Neutrophil (primary cell): ENCODE data around the gene GFOD2.
A peak's percentile ranks its signal among the peaks of the same experiment; 100 is the strongest.

ENCODE experiments used
- H3K27ac ChIP-seq: fragments of 200-600 bp; sonication (generic); 2 replicates; pipeline ENCODE4 v1.5.1; 2016; ENCODE audit warnings: mild to moderate bottlenecking, moderate library complexity
- H3K27me3 ChIP-seq: fragments of 200-600 bp; sonication (generic); 2 replicates; pipeline ENCODE4 v1.6.0; 2016; ENCODE audit warnings: mild to moderate bottlenecking
- H3K36me3 ChIP-seq: fragments of 200-600 bp; sonication (generic); 2 replicates; pipeline ENCODE4 v1.5.1; 2017
- H3K4me1 ChIP-seq, 2 experiments: fragments of 200-600 bp in 1 of 2; sonication (generic) in 1 of 2; 1 replicate in 1 of 2; 2 replicates in 1 of 2; pipeline versions ENCODE4 v1.5.1 to v1.6.1; 2013 to 2016; ENCODE audit warnings: low read depth in 1 of 2, low read length in 1 of 2, mild to moderate bottlenecking in 1 of 2, moderate library complexity in 1 of 2; ENCODE audit not compliant: control insufficient read depth in 1 of 2, insufficient read depth in 1 of 2
- H3K4me3 ChIP-seq, 2 experiments: fragments of 200-600 bp in 1 of 2; sonication (generic) in 1 of 2; 1 replicate in 1 of 2; 2 replicates in 1 of 2; pipeline ENCODE4 v1.5.1; 2013 to 2016; ENCODE audit warnings: low read depth in 1 of 2, low read length in 1 of 2, mild to moderate bottlenecking in 1 of 2, moderate library complexity in 1 of 2
- H3K9me3 ChIP-seq: fragments of 200-600 bp; sonication (generic); 2 replicates; pipeline ENCODE4 v1.5.1; 2016
- CTCF ChIP-seq: fragments of 200-600 bp; sonication (generic); IDR thresholded peaks from 2 replicates; pipeline ENCODE4 v1.5.1; 2016; ENCODE audit warnings: antibody characterized with exemption

Gene GFOD2

GRCh38 chr16:67703626-67704025 lies 15.5 kb downstream of the GFOD2 start:
- H3K9me3 ChIP-seq, result no peaks in the 10 kb centered on the region
- H3K27me3 ChIP-seq, result no peaks in the 10 kb centered on the region
- H3K36me3 ChIP-seq, result no peaks in the 10 kb centered on the region
- H3K27ac ChIP-seq, result peak overlapping the region; percentile 51
- H3K4me3 ChIP-seq, result no peak overlapping the region
- H3K4me1 ChIP-seq, result peaks cover 10 to 13% of the 10 kb centered on the region in 2 experiments
- TF ChIP-seq CTCF, result no peak

DNA sequence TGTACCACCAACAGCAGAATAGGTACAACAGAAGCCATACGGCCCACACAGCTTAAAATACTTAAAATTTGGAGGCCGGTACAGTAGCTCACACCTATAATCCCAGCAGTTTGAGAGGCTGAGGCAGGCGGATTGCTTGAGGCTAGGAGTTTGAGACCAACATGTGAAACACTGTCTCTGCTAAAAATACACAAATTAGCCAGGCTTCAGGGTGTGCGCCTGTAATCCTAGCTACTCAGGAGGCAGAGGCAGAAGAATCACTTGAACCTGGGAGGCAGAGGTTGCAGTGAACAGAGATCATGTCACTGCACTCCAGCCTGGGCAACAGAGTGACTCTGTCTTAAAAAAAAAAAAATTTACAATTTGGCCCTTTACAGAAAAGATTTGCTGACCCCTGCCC lies 17.0 kb downstream of the GFOD2 start:
- Histone ChIP-seq H3K4me1 (peaks cover 25 to 28% of the 10 kb centered on the region in 2 experiments), H3K4me3 (no peak overlapping the region), H3K27ac (peak overlapping the region; percentile 33), H3K27me3 (no peaks in the 10 kb centered on the region), H3K36me3 (no peaks in the 10 kb centered on the region), H3K9me3 (no peaks in the 10 kb centered on the region)
- TF ChIP-seq CTCF, result no peak

GRCh38 chr16:67701420-67701819 lies 17.7 kb downstream of the GFOD2 start:
- no peak for TF ChIP-seq CTCF
- Histone ChIP-seq H3K4me3 (no peak overlapping the region), H3K27ac (no peak overlapping the region), H3K27me3 (no peaks in the 10 kb centered on the region), H3K4me1 (peaks cover 32 to 35% of the 10 kb centered on the region in 2 experiments), H3K9me3 (no peaks in the 10 kb centered on the region), H3K36me3 (no peaks in the 10 kb centered on the region)

- H3K36me3 ChIP-seq, result no peaks in the 10 kb centered on the region
- H3K27ac ChIP-seq, result peak overlapping the region; percentile 92
- no peaks in the 10 kb centered on the region for H3K9me3 ChIP-seq
- H3K4me1 ChIP-seq, result peaks cover 52 to 55% of the 10 kb centered on the region in 2 experiments
- no peak overlapping the region for H3K4me3 ChIP-seq
- TF ChIP-seq CTCF, result no peak
- no peaks in the 10 kb centered on the region for H3K27me3 ChIP-seq
These were observed 19.9 kb downstream of the GFOD2 start for GRCh38 chr16:67699265-67699664.

GRCh38 chr16:67697422-67698185 lies 21.5 kb downstream of the GFOD2 start:
- H3K9me3 ChIP-seq, result no peaks in the 10 kb centered on the region
- H3K27me3 ChIP-seq, result no peaks in the 10 kb centered on the region
- TF ChIP-seq CTCF, result no peak
- peaks cover 68 to 69% of the 10 kb centered on the region in 2 experiments for H3K4me1 ChIP-seq
- H3K27ac ChIP-seq, result peak overlapping the region; percentile 92
- no peaks in the 10 kb centered on the region for H3K36me3 ChIP-seq
- H3K4me3 ChIP-seq, result peak overlapping the region; percentile 39 to 57
